ENCODE results near the gene CEP70. TPM values are rescaled to one million over a fixed set of nuclear protein-coding genes. Genes with fewer than 3 reads are reported as not detected.

The CEP70 gene
- total and polyA plus RNA-seq, 2 experiments from 2014 or later, result 29.1 to 43.1 TPM

DNA sequence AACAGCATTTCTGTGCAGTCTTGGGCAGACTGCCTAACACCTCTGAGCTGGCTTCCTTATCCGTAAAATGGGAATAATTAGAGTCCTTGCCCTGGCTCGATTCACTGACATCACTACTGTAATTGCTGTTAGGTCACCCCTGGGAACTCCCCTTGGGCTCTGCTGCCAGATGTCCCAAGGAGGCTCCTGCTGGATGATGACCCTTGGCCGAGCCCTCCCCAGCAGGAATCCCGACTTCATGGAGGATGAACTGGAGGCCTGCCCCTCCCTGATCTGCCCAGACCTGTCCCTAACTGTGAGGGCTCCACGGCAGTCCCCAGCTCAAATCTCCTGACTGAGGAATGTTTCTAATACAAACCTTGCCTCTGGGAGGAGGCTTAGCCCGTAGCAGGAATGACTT is 141.6 kb downstream of the CEP70 start:
- Histone ChIP-seq H3K27ac (no peak overlapping the region), H3K4me1 (ENCODE audit: low read depth) (no peaks in the 10 kb centered on the region), H3K36me3 (no peaks in the 10 kb centered on the region), H3K9me3 (ENCODE audit: low read depth) (no peaks in the 10 kb centered on the region), H3K4me3 (no peak overlapping the region), H3K27me3 (no peaks in the 10 kb centered on the region)
- TF ChIP-seq CTCF (IDR thresholded peaks at IDR 0.05; ENCODE audit: low read depth, low read length), result no peak
- no peak for DNase-seq (ENCODE audit: low read depth in 1 of 2, low spot score in 1 of 2)

DNA sequence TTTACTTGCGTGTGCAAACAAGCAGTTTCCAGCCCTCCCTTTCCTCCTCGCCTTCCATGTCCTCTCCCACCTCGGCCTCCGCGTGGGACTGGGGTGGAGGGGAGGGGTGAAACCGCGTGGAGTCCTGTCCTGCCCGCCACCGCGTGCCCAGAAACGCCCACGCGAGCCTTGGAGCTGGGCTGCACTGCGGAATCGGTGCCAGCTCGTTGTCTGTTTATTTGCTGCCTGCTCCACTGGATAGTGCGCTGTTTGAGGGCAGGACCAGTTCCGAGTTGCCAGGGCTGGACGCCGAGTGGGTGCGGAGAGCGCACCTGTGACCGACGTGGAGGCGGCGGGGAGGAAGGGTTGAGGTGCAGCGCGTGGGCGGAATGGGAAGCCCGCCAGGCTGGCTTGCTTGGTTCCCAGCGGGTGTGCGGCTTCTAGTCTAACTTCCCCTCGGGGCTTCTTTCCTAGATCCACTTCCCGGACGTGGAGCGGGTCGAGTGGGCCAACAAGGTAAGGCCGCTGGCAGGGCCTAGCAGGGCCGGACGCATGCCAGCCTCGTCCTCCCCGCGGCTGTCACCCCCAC is 142.4 kb downstream of the CEP70 start:
- no peak overlapping the region for H3K27ac ChIP-seq
- no peaks in the 10 kb centered on the region for H3K27me3 ChIP-seq
- no peaks in the 10 kb centered on the region for H3K9me3 ChIP-seq (ENCODE audit: low read depth)
- no peaks in the 10 kb centered on the region for H3K36me3 ChIP-seq
- no peak overlapping the region for H3K4me3 ChIP-seq
- H3K4me1 ChIP-seq (ENCODE audit: low read depth), result no peaks in the 10 kb centered on the region
- TF ChIP-seq CTCF (IDR thresholded peaks at IDR 0.05; ENCODE audit: low read depth, low read length), result no peak
- DNase-seq (ENCODE audit: low read depth in 1 of 2, low spot score in 1 of 2), result no peak

DNA sequence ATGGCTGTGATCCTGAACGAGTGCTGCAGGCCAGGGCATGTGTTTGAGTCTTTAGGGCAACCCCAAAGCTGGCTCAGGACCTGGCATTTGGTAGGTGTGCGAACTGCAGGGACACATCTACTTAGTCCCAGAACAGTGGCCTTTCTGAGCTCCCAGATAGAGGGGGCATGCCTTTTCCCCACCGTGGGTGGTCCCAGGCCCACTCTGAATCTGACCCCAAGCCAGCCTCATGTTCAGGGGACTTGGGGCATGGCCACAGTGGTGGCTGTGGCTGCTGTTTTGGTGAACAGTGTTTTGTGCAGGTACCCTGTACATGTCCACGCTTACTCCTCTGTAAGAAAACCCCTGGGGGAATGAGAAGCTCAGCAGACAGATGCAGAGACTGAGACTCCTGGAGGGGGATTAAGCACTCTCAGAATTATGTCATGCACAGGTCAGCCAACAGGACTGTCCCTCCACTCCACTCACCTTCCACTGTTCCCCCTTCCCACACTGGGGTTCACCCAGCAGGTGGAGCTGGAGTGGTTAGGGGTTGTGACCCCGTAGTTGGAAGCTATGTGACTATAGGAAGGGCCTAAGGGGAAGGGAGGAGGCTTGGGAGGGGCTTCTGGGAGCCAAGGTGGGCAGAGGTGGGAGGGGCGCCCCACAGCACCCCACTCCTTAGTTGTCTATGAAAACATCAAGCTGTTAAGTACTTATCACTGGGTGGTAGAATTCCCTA is 143.2 kb downstream of the CEP70 start:
- no peaks in the 10 kb centered on the region for H3K36me3 ChIP-seq
- no peak for DNase-seq (ENCODE audit: low read depth in 1 of 2, low spot score in 1 of 2)
- TF ChIP-seq CTCF (IDR thresholded peaks at IDR 0.05; ENCODE audit: low read depth, low read length), result no peak
- H3K4me3 ChIP-seq, result no peak overlapping the region
- no peaks in the 10 kb centered on the region for H3K27me3 ChIP-seq
- H3K27ac ChIP-seq, result no peak overlapping the region
- no peaks in the 10 kb centered on the region for H3K4me1 ChIP-seq (ENCODE audit: low read depth)
- H3K9me3 ChIP-seq (ENCODE audit: low read depth), result no peaks in the 10 kb centered on the region

GRCh38 chr3:138450181-138450580 is 143.9 kb downstream of the CEP70 start:
- Histone ChIP-seq H3K4me3 (no peak overlapping the region), H3K36me3 (no peaks in the 10 kb centered on the region), H3K27me3 (no peaks in the 10 kb centered on the region), H3K4me1 (ENCODE audit: low read depth) (no peaks in the 10 kb centered on the region), H3K27ac (no peak overlapping the region), H3K9me3 (ENCODE audit: low read depth) (no peaks in the 10 kb centered on the region)
- DNase-seq (ENCODE audit: low read depth in 1 of 2, low spot score in 1 of 2), result no peak
- no peak for TF ChIP-seq CTCF (IDR thresholded peaks at IDR 0.05; ENCODE audit: low read depth, low read length)

GRCh38 chr3:138449490-138449889 is 144.6 kb downstream of the CEP70 start:
- no peak for TF ChIP-seq CTCF (IDR thresholded peaks at IDR 0.05; ENCODE audit: low read depth, low read length)
- Histone ChIP-seq H3K4me1 (ENCODE audit: low read depth) (peaks cover 3% of the 10 kb centered on the region), H3K27ac (no peak overlapping the region), H3K27me3 (no peaks in the 10 kb centered on the region), H3K9me3 (ENCODE audit: low read depth) (no peaks in the 10 kb centered on the region), H3K4me3 (no peak overlapping the region), H3K36me3 (no peaks in the 10 kb centered on the region)
- DNase-seq (ENCODE audit: low read depth in 1 of 2, low spot score in 1 of 2), result no peak

Data from cardiac muscle cell (in vitro differentiated cells and primary cell).